DOHH2 (cell line): ENCODE results near the gene ARL14.

ENCODE experiments used
- H3F3A ChIP-seq: fragments of 200-600 bp; sonication (generic), shearing (Covaris generic); 2 replicates; pipeline ENCODE4 v1.6.0; 2016; ENCODE audit warnings: antibody characterized with exemption, mild to moderate bottlenecking; ENCODE audit not compliant: control insufficient read depth, insufficient read depth
- H3K27ac ChIP-seq: fragments of 200-600 bp; sonication (generic); 2 replicates; pipeline ENCODE4 v1.5.1; 2014; ENCODE audit warnings: low read depth, mild to moderate bottlenecking, low read length, moderate library complexity
- H3K27me3 ChIP-seq: fragments of 200-600 bp; sonication (generic); 2 replicates; pipeline ENCODE4 v1.6.1; 2014; ENCODE audit warnings: mild to moderate bottlenecking, low read length, mixed read lengths; ENCODE audit not compliant: control insufficient read depth
- H3K36me3 ChIP-seq: fragments of 200-600 bp; sonication (generic); 2 replicates; pipeline ENCODE4 v1.6.1; 2014; ENCODE audit warnings: mild to moderate bottlenecking, low read length, moderate library complexity, mixed read lengths; ENCODE audit not compliant: control insufficient read depth
- H3K4me1 ChIP-seq: fragments of 200-600 bp; sonication (generic); 2 replicates; pipeline ENCODE4 v1.6.1; 2014; ENCODE audit warnings: mild to moderate bottlenecking, low read length, mixed read lengths; ENCODE audit not compliant: control insufficient read depth
- H3K4me2 ChIP-seq: fragments of 200-600 bp; sonication (generic); 2 replicates; pipeline ENCODE4 v1.6.0; 2014; ENCODE audit warnings: mild to moderate bottlenecking, low read length, moderate library complexity
- H3K4me3 ChIP-seq: fragments of 200-600 bp; sonication (generic); 2 replicates; pipeline ENCODE4 v1.5.1; 2014; ENCODE audit warnings: mild to moderate bottlenecking, low read length, mixed read lengths
- H3K79me2 ChIP-seq: fragments of 200-600 bp; sonication (generic); 2 replicates; pipeline ENCODE4 v1.6.1; 2014; ENCODE audit warnings: mild to moderate bottlenecking, low read length, mixed read lengths; ENCODE audit not compliant: control insufficient read depth
- H3K9me2 ChIP-seq: fragments of 200-600 bp; sonication (generic); replicated peaks from 2 replicates; pipeline ENCODE4 v1.6.1; 2014; ENCODE audit warnings: mild to moderate bottlenecking, low read length, mixed read lengths; ENCODE audit not compliant: control insufficient read depth
- H3K9me3 ChIP-seq: fragments of 200-600 bp; sonication (generic); 2 replicates; pipeline ENCODE4 v1.6.1; 2014; ENCODE audit warnings: antibody characterized with exemption, low read length, mixed read lengths; ENCODE audit not compliant: control insufficient read depth, insufficient read depth
- H4K20me1 ChIP-seq: fragments of 200-600 bp; sonication (generic); 2 replicates; pipeline ENCODE4 v1.6.0; 2014; ENCODE audit warnings: low read depth, mild to moderate bottlenecking, antibody characterized with exemption, low read length, moderate library complexity; ENCODE audit not compliant: control insufficient read depth, insufficient read depth
- EZH2phosphoT487 ChIP-seq: fragments of 200-600 bp; sonication (generic); IDR thresholded peaks from 2 replicates; pipeline ENCODE4 v1.6.1; 2017; ENCODE audit warnings: borderline replicate concordance, mild to moderate bottlenecking, antibody characterized with exemption, low read length, moderate library complexity, mixed read lengths
- TF ChIP-seq, protein P1 (sequence below): fragments of 200-600 bp; sonication (generic); IDR thresholded peaks from one replicate; pipeline ENCODE4 v1.5.1; 2014; ENCODE audit warnings: antibody characterized with exemption, mild to moderate bottlenecking, low read depth, low read length; ENCODE audit not compliant: poor library complexity, severe bottlenecking

The ARL14 gene

GRCh38 chr3:160641665-160642309, 35.2 kb upstream of the ARL14 start:
- H3K4me3 ChIP-seq, result no peak overlapping the region
- no peaks in the 10 kb centered on the region for H3K4me1 ChIP-seq
- TF ChIP-seq, protein P1, sequence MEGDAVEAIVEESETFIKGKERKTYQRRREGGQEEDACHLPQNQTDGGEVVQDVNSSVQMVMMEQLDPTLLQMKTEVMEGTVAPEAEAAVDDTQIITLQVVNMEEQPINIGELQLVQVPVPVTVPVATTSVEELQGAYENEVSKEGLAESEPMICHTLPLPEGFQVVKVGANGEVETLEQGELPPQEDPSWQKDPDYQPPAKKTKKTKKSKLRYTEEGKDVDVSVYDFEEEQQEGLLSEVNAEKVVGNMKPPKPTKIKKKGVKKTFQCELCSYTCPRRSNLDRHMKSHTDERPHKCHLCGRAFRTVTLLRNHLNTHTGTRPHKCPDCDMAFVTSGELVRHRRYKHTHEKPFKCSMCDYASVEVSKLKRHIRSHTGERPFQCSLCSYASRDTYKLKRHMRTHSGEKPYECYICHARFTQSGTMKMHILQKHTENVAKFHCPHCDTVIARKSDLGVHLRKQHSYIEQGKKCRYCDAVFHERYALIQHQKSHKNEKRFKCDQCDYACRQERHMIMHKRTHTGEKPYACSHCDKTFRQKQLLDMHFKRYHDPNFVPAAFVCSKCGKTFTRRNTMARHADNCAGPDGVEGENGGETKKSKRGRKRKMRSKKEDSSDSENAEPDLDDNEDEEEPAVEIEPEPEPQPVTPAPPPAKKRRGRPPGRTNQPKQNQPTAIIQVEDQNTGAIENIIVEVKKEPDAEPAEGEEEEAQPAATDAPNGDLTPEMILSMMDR, result no peak
- TF ChIP-seq EZH2phosphoT487, result no peak
- H3K36me3 ChIP-seq, result no peaks in the 10 kb centered on the region
- H3K27me3 ChIP-seq, result no peaks in the 10 kb centered on the region
- H3K9me2 ChIP-seq, result no peaks in the 10 kb centered on the region
- H3K4me2 ChIP-seq, result no peak overlapping the region
- no peaks in the 10 kb centered on the region for H3K79me2 ChIP-seq
- no peaks in the 10 kb centered on the region for H4K20me1 ChIP-seq
- H3F3A ChIP-seq, result no peaks in the 10 kb centered on the region
- no peaks in the 10 kb centered on the region for H3K9me3 ChIP-seq
- no peak overlapping the region for H3K27ac ChIP-seq

DNA sequence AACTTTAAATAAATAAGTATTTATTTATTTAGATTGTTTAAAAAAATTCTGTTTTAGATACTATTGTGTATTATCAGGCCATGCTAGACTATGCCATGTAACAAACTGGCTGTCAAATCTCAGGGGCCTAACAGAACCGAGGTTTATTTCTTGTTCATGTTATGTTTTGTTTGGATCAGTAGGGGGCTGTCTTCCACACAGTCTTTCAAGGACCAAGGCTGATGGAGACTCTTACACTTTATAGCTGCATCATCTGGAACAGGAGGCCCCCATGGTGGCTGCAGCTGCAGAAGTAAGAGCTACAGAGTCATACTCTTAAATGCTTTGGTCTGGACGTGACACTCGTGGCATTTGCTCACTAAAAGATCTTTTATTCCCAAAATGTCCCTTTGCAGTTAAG, 33.0 kb upstream of the ARL14 start:
- Histone ChIP-seq H3K4me2 (no peak overlapping the region), H4K20me1 (no peaks in the 10 kb centered on the region), H3K9me2 (no peaks in the 10 kb centered on the region), H3K4me3 (no peak overlapping the region), H3K27ac (no peak overlapping the region), H3K4me1 (no peaks in the 10 kb centered on the region), H3K36me3 (no peaks in the 10 kb centered on the region), H3K79me2 (no peaks in the 10 kb centered on the region), H3F3A (no peaks in the 10 kb centered on the region), H3K27me3 (peaks cover 5% of the 10 kb centered on the region; the same call in 1 of the 2 replicates), H3K9me3 (no peaks in the 10 kb centered on the region)
- TF ChIP-seq, protein P1, result no peak
- TF ChIP-seq EZH2phosphoT487, result no peak

DNA sequence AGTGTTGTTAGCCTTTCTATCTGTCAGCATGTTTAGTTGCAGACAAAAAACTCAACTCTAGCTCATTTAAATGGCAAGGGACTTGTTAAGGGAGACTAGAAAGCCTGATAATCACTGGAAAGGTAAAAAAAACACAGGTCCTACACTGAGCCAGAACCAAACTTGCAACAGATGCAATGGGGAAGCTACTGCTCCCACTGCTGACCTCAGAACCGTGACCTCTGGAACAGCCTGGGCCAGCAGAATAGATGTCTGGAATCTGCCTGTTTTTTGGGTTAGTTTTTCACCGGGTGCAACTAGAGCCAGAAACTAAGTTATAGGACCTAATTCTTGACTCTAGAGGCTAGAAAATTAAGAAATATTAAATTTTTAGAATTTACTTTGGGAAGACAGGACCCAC, 32.5 kb upstream of the ARL14 start:
- Histone ChIP-seq H3K9me3 (no peaks in the 10 kb centered on the region), H3K79me2 (no peaks in the 10 kb centered on the region), H3K27me3 (peaks cover 5% of the 10 kb centered on the region; the same call in 1 of the 2 replicates), H3K4me3 (no peak overlapping the region), H3K4me2 (no peak overlapping the region), H3K36me3 (no peaks in the 10 kb centered on the region), H4K20me1 (no peaks in the 10 kb centered on the region), H3K4me1 (no peaks in the 10 kb centered on the region), H3F3A (no peaks in the 10 kb centered on the region), H3K9me2 (no peaks in the 10 kb centered on the region), H3K27ac (no peak overlapping the region)
- TF ChIP-seq EZH2phosphoT487, result no peak
- TF ChIP-seq, protein P1, result no peak
